K562 (cell line): ENCODE results near the gene TRMT112. TPM values are rescaled to one million over a fixed set of nuclear protein-coding genes. Genes with fewer than 3 reads are reported as not detected.

Source experiments
- ATF1 ChIP-seq, 2 experiments: fragments of 450-650 bp in 1 of 2; IDR thresholded peaks; 2 replicates each; pipeline ENCODE4 v1.6.1; 2016; ENCODE audit warnings: missing compliant biosample characterization in 1 of 2, missing genetic modification characterization in 1 of 2
- CCAR2 ChIP-seq: fragments of 200-400 bp; formaldehyde crosslinking; IDR thresholded peaks from 2 replicates; pipeline ENCODE4 v1.6.1; 2017; ENCODE audit warnings: mild to moderate bottlenecking, low read depth, low read length
- HDAC1 ChIP-seq, 2 experiments: fragments of 450-650 bp; IDR thresholded peaks; 2 replicates each; pipeline ENCODE4 v1.6.1; 2016 to 2017; ENCODE audit warnings: inconsistent platforms in 1 of 2, mild to moderate bottlenecking in 1 of 2, moderate library complexity in 1 of 2
- HMG20B ChIP-seq: fragments of 250-450 bp; sonication (Bioruptor Pico); IDR thresholded peaks from 2 replicates; pipeline ENCODE4 v1.5.0; 2021; ENCODE audit warnings: mild to moderate bottlenecking
- L3MBTL2 ChIP-seq: fragments of 450-650 bp; IDR thresholded peaks from 2 replicates; pipeline ENCODE4 v1.6.1; 2016; ENCODE audit warnings: mild to moderate bottlenecking, moderate library complexity
- MTA2 ChIP-seq: fragments of 450-650 bp; IDR thresholded peaks from 2 replicates; pipeline ENCODE4 v1.6.1; 2016; ENCODE audit warnings: low read depth
- NFYB ChIP-seq: IDR thresholded peaks from 2 replicates; pipeline ENCODE4 v1.6.1; 2011; ENCODE audit warnings: mild to moderate bottlenecking, moderate library complexity; ENCODE audit not compliant: insufficient read length; ENCODE audit errors: extremely low read depth
- RHOXF2B ChIP-seq: fragments of 250-450 bp; sonication (Bioruptor Pico); conservative IDR thresholded peaks from 2 replicates; pipeline ENCODE4 v1.5.1; 2021
- SMARCA4 ChIP-seq: fragments of 450-650 bp; IDR thresholded peaks from 2 replicates; pipeline ENCODE4 v1.6.1; 2016
- SMARCB1 ChIP-seq: IDR thresholded peaks from 2 replicates; pipeline ENCODE4 v1.6.1; 2011; ENCODE audit warnings: improper control_type of control experiment, low read depth; ENCODE audit not compliant: insufficient read length
- TAF7 ChIP-seq: fragments of 450-650 bp; IDR thresholded peaks from 2 replicates; pipeline ENCODE4 v1.6.1; 2016; ENCODE audit warnings: missing genetic modification characterization, missing compliant biosample characterization
- TEAD1 ChIP-seq, 2 experiments: fragments of 450-650 bp in 1 of 2; sonication (generic) in 1 of 2; formaldehyde crosslinking; IDR thresholded peaks; 2 replicates each; pipeline versions ENCODE4 v1.4.0 to v1.8.0; 2020 to 2022; ENCODE audit warnings: mild to moderate bottlenecking in 2 of 2, missing genetic modification reagents in 1 of 2
- TEAD4 ChIP-seq, 2 experiments: sonication (generic) in 1 of 2; formaldehyde crosslinking in 1 of 2; IDR thresholded peaks; 2 replicates each; pipeline versions ENCODE4 v1.6.1 to v1.8.0; 2012 to 2022; ENCODE audit warnings: borderline replicate concordance in 1 of 2, inconsistent platforms in 1 of 2, low read length in 1 of 2, mild to moderate bottlenecking in 1 of 2, missing genetic modification reagents in 1 of 2
- ZNF146 ChIP-seq: IDR thresholded peaks from one replicate; pipeline ENCODE4 v1.6.1; 2018; ENCODE audit warnings: missing compliant biosample characterization; ENCODE audit not compliant: unreplicated experiment
- ZZZ3 ChIP-seq: fragments of 450-650 bp; IDR thresholded peaks from 2 replicates; pipeline ENCODE4 v1.6.1; 2016; ENCODE audit warnings: antibody characterized with exemption, mild to moderate bottlenecking, moderate library complexity
- polyA plus RNA-seq, 8 experiments: library from polyadenylated mRNA; depleted of rRNA in 4 of 8; stranded (reverse) in 5 of 8; unstranded in 3 of 8; fragments of >200 nt; fragmentation: Nextera tagmentation in 2 of 8; fragmentation: Illumina TruSeq in 1 of 8; extraction: Ambion mirVana in 2 of 8; extraction: Trizol in 1 of 8; gene quantifications; 2 replicates each; pipeline versions ENCODE4 v1.2.1 to v1.2.3, GENCODE V29; 2011 to 2014; ENCODE audit warnings: inconsistent platforms in 1 of 8, missing spikeins in 1 of 8
- total RNA-seq, 7 experiments: library from RNA; depleted of rRNA in 6 of 7; stranded (reverse); fragments of >200 nt in 6 of 7; fragmentation: Illumina TruSeq in 2 of 7; extraction: Trizol in 2 of 7; gene quantifications; 2 replicates each; pipeline versions ENCODE4 v1.2.1 to v1.2.3, GENCODE V29; 2011 to 2021; ENCODE audit warnings: low replicate concordance in 1 of 7
- TF ChIP-seq, protein P1 (sequence below): sonication (generic); formaldehyde crosslinking; IDR thresholded peaks from 2 replicates; pipeline ENCODE4 v1.9.0; 2022; ENCODE audit warnings: mild to moderate bottlenecking, missing genetic modification reagents
- TF ChIP-seq, protein P2 (sequence below): fragments of 450-650 bp; IDR thresholded peaks from 2 replicates; pipeline ENCODE4 v1.6.1; 2017; ENCODE audit warnings: antibody characterized with exemption, mild to moderate bottlenecking
- TF ChIP-seq, protein P3 (sequence below): fragments of 450-650 bp; conservative IDR thresholded peaks from 2 replicates; pipeline ENCODE4 v1.6.1; 2016; ENCODE audit warnings: missing genetic modification characterization, low read depth, mild to moderate bottlenecking, missing compliant biosample characterization, moderate library complexity
- TF ChIP-seq, protein P4 (sequence below): IDR thresholded peaks from 2 replicates; pipeline ENCODE4 v1.6.1; 2011; ENCODE audit warnings: borderline replicate concordance, low read depth, mild to moderate bottlenecking, moderate library complexity, low read length; ENCODE audit not compliant: insufficient read depth, poor library complexity, severe bottlenecking
- TF ChIP-seq, protein P5 (sequence below): sonication (generic); formaldehyde crosslinking; IDR thresholded peaks from 2 replicates; pipeline ENCODE4 v1.8.0; 2022; ENCODE audit warnings: missing genetic modification reagents, mild to moderate bottlenecking, moderate library complexity, borderline replicate concordance

Gene TRMT112
- total and polyA plus RNA-seq, 9 of the 15 experiments (the other 6 are each of a cell fraction or from before 2014, with no cell fraction given): 162 to 444 (median 300) TPM

DNA sequence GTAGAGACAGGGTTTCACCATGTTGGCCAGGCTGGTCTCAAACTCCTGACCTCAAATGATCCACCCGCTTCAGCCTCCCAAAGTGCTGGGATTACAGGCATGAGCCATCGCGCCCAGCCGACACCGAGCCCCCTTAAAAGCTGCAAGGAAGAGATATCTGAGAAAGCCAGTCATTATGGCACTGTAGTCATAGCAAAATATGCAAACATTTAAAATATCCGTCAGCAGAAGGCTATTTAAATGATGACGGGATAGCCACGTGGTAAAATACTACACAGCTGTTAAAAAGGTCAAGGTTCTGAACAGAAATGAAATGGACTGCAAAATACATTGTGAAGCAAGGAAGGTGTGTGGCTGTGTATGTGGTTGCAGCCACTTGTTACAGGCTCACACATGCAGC, 16.2 kb upstream of the TRMT112 start (continued):
- TF ChIP-seq, protein P1, sequence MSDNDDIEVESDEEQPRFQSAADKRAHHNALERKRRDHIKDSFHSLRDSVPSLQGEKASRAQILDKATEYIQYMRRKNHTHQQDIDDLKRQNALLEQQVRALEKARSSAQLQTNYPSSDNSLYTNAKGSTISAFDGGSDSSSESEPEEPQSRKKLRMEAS: peak; percentile 68
- TF ChIP-seq CCAR2 (no peak), L3MBTL2 (no peak), ZZZ3 (no peak), RHOXF2B (CRISPR knock-in tag) (no peak), ZNF146 (CRISPR knock-in tag) (peak; percentile 98), NFYB (no peak), TEAD1 (CRISPR knock-in tag; IDR thresholded peaks at IDR 0.05) (no peak), ATF1 (CRISPR knock-in tag; IDR thresholded peaks at IDR 0.05) (no peak), ATF1 (tag; IDR thresholded peaks at IDR 0.05) (0 out of 2 replicates have a peak, but pooled peaks have one; percentile 33), TAF7 (tag) (no peak), HMG20B (no peak), SMARCB1 (no peak), SMARCA4 (0 out of 2 replicates have a peak, but pooled peaks have one; percentile 24), TEAD4 (IDR thresholded peaks at IDR 0.05; ENCODE audit: low read length) (peak; percentile 56), TEAD4 (CRISPR knock-in tag; IDR thresholded peaks at IDR 0.05; ENCODE audit: borderline replicate concordance) (no peak), MTA2 (0 out of 2 replicates have a peak, but pooled peaks have one; percentile 35), HDAC1 (IDR thresholded peaks at IDR 0.05) (0 out of 4 replicates have a peak, but pooled peaks of 1 of the 2 experiments have one; percentile 23)
- TF ChIP-seq, protein P2, sequence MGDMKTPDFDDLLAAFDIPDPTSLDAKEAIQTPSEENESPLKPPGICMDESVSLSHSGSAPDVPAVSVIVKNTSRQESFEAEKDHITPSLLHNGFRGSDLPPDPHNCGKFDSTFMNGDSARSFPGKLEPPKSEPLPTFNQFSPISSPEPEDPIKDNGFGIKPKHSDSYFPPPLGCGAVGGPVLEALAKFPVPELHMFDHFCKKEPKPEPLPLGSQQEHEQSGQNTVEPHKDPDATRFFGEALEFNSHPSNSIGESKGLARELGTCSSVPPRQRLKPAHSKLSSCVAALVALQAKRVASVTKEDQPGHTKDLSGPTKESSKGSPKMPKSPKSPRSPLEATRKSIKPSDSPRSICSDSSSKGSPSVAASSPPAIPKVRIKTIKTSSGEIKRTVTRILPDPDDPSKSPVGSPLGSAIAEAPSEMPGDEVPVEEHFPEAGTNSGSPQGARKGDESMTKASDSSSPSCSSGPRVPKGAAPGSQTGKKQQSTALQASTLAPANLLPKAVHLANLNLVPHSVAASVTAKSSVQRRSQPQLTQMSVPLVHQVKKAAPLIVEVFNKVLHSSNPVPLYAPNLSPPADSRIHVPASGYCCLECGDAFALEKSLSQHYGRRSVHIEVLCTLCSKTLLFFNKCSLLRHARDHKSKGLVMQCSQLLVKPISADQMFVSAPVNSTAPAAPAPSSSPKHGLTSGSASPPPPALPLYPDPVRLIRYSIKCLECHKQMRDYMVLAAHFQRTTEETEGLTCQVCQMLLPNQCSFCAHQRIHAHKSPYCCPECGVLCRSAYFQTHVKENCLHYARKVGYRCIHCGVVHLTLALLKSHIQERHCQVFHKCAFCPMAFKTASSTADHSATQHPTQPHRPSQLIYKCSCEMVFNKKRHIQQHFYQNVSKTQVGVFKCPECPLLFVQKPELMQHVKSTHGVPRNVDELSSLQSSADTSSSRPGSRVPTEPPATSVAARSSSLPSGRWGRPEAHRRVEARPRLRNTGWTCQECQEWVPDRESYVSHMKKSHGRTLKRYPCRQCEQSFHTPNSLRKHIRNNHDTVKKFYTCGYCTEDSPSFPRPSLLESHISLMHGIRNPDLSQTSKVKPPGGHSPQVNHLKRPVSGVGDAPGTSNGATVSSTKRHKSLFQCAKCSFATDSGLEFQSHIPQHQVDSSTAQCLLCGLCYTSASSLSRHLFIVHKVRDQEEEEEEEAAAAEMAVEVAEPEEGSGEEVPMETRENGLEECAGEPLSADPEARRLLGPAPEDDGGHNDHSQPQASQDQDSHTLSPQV: 0 out of 2 replicates have a peak, but pooled peaks have one; percentile 53
- TF ChIP-seq, protein P3, sequence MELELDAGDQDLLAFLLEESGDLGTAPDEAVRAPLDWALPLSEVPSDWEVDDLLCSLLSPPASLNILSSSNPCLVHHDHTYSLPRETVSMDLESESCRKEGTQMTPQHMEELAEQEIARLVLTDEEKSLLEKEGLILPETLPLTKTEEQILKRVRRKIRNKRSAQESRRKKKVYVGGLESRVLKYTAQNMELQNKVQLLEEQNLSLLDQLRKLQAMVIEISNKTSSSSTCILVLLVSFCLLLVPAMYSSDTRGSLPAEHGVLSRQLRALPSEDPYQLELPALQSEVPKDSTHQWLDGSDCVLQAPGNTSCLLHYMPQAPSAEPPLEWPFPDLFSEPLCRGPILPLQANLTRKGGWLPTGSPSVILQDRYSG (tag): no peak
- TF ChIP-seq, protein P4, sequence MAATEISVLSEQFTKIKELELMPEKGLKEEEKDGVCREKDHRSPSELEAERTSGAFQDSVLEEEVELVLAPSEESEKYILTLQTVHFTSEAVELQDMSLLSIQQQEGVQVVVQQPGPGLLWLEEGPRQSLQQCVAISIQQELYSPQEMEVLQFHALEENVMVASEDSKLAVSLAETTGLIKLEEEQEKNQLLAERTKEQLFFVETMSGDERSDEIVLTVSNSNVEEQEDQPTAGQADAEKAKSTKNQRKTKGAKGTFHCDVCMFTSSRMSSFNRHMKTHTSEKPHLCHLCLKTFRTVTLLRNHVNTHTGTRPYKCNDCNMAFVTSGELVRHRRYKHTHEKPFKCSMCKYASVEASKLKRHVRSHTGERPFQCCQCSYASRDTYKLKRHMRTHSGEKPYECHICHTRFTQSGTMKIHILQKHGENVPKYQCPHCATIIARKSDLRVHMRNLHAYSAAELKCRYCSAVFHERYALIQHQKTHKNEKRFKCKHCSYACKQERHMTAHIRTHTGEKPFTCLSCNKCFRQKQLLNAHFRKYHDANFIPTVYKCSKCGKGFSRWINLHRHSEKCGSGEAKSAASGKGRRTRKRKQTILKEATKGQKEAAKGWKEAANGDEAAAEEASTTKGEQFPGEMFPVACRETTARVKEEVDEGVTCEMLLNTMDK: no peak
- TF ChIP-seq, protein P5, sequence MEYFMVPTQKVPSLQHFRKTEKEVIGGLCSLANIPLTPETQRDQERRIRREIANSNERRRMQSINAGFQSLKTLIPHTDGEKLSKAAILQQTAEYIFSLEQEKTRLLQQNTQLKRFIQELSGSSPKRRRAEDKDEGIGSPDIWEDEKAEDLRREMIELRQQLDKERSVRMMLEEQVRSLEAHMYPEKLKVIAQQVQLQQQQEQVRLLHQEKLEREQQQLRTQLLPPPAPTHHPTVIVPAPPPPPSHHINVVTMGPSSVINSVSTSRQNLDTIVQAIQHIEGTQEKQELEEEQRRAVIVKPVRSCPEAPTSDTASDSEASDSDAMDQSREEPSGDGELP (CRISPR knock-in tag): peak; percentile 62; the same call in 1 of the 2 replicates
